Measurements from ENCODE around the gene RB1. TPM values are rescaled to one million over a fixed set of nuclear protein-coding genes. Genes with fewer than 3 reads are reported as not detected.
A peak's percentile ranks its signal among the peaks of the same experiment; 100 is the strongest.

Gene RB1
- total and polyA plus RNA-seq, 2 donors from 2014 or later: 12.3 to 46.5 TPM

- DNase-seq (peak in 2 of 5 donors; percentile 28 to 30), FAIRE-seq (no peak)
- intact Hi-C loops (cut with DNase I): no loop called here
- Histone ChIP-seq H3K9ac (ENCODE audit: low read length in 3 of 3) (no peak overlapping the region), H3K4me3 (ENCODE audit: low read length in 3 of 3) (no peak overlapping the region), H3K27ac (ENCODE audit: low read depth in 2 of 2, low read length in 2 of 2) (no peak overlapping the region), H3K4me1 (ENCODE audit: control insufficient read depth in 2 of 3, insufficient read depth in 2 of 3, low read depth in 1 of 3, low read length in 3 of 3) (no peaks in the 10 kb centered on the region), H3K36me3 (ENCODE audit: control insufficient read depth in 2 of 3, insufficient read depth in 3 of 3, low read length in 3 of 3) (peaks cover 0 to 13% (median 2%) of the 10 kb centered on the region in 3 donors), H3K27me3 (ENCODE audit: control insufficient read depth, insufficient read depth, low read length) (no peaks in the 10 kb centered on the region), H3K9me3 (ENCODE audit: control insufficient read depth in 2 of 3, insufficient read depth in 1 of 3, low read length in 3 of 3) (no peaks in the 10 kb centered on the region)
- TF ChIP-seq, protein P1, sequence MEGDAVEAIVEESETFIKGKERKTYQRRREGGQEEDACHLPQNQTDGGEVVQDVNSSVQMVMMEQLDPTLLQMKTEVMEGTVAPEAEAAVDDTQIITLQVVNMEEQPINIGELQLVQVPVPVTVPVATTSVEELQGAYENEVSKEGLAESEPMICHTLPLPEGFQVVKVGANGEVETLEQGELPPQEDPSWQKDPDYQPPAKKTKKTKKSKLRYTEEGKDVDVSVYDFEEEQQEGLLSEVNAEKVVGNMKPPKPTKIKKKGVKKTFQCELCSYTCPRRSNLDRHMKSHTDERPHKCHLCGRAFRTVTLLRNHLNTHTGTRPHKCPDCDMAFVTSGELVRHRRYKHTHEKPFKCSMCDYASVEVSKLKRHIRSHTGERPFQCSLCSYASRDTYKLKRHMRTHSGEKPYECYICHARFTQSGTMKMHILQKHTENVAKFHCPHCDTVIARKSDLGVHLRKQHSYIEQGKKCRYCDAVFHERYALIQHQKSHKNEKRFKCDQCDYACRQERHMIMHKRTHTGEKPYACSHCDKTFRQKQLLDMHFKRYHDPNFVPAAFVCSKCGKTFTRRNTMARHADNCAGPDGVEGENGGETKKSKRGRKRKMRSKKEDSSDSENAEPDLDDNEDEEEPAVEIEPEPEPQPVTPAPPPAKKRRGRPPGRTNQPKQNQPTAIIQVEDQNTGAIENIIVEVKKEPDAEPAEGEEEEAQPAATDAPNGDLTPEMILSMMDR (IDR thresholded peaks at IDR 0.05; ENCODE audit: borderline replicate concordance, extremely low read depth, insufficient read depth): no peak
Observed at GRCh38 chr13:48496271-48497161, 193.0 kb downstream of the RB1 start.

- no peaks in the 10 kb centered on the region for H3K4me1 ChIP-seq (ENCODE audit: control insufficient read depth in 2 of 3, insufficient read depth in 2 of 3, low read depth in 1 of 3, low read length in 3 of 3)
- H3K4me3 ChIP-seq (ENCODE audit: low read length in 3 of 3): no peak overlapping the region
- TF ChIP-seq, protein P1 (IDR thresholded peaks at IDR 0.05; ENCODE audit: borderline replicate concordance, extremely low read depth, insufficient read depth): no peak
- no peaks in the 10 kb centered on the region for H3K27me3 ChIP-seq (ENCODE audit: control insufficient read depth, insufficient read depth, low read length)
- H3K9me3 ChIP-seq (ENCODE audit: control insufficient read depth in 2 of 3, insufficient read depth in 1 of 3, low read length in 3 of 3): no peaks in the 10 kb centered on the region
- no peak for DNase-seq
- H3K36me3 ChIP-seq (ENCODE audit: control insufficient read depth in 2 of 3, insufficient read depth in 3 of 3, low read length in 3 of 3): peaks cover 0 to 15% (median 2%) of the 10 kb centered on the region in 3 donors
- no peak overlapping the region for H3K9ac ChIP-seq (ENCODE audit: low read length in 3 of 3)
- no peak overlapping the region for H3K27ac ChIP-seq (ENCODE audit: low read depth in 2 of 2, low read length in 2 of 2)
- FAIRE-seq: no peak
- intact Hi-C loops (cut with DNase I): no loop called here
Observed at GRCh38 chr13:48497669-48498068, 194.1 kb downstream of the RB1 start.

DNA sequence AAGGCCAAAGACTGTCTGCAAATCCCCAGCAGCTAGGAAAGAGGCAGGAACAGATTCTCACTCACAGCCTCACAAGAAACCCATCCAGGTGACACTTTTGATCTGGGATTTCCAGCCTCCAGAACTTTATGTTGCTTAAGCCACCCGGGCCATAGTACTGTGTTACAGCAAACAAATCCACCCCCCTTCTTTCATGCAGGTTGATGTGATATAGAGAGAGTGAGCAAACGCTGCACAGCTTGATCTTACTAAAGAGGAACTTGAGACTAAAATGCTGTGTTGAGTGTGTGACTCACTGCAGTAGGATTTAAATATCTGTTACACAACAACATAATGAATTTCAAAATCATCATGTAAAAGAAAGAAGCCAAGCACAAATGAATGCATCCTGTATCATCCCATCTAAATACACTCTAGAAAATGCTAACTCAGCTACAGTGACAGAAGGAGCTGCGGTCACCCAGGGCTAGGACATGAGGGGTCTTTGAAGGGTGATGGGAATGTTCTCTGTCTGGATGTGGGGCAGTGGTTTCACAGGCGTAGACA lies 197.2 kb downstream of the RB1 start:
- FAIRE-seq (no peak), DNase-seq (no peak)
- H3K9me3 ChIP-seq (ENCODE audit: control insufficient read depth in 2 of 3, insufficient read depth in 1 of 3, low read length in 3 of 3): no peaks in the 10 kb centered on the region
- TF ChIP-seq, protein P1 (IDR thresholded peaks at IDR 0.05; ENCODE audit: borderline replicate concordance, extremely low read depth, insufficient read depth): no peak
- no peak overlapping the region for H3K27ac ChIP-seq (ENCODE audit: low read depth in 2 of 2, low read length in 2 of 2)
- no peaks in the 10 kb centered on the region for H3K27me3 ChIP-seq (ENCODE audit: control insufficient read depth, insufficient read depth, low read length)
- H3K36me3 ChIP-seq (ENCODE audit: control insufficient read depth in 2 of 3, insufficient read depth in 3 of 3, low read length in 3 of 3): peaks cover 0 to 15% (median 2%) of the 10 kb centered on the region in 3 donors
- no peak overlapping the region for H3K4me3 ChIP-seq (ENCODE audit: low read length in 3 of 3)
- intact Hi-C loops (cut with DNase I): no loop called here
- H3K9ac ChIP-seq (ENCODE audit: low read length in 3 of 3): no peak overlapping the region
- H3K4me1 ChIP-seq (ENCODE audit: control insufficient read depth in 2 of 3, insufficient read depth in 2 of 3, low read depth in 1 of 3, low read length in 3 of 3): peaks cover 0 to 4% (median 0%) of the 10 kb centered on the region in 3 donors

Data from kidney (tissue), 14 donors.